ENCODE results near the gene CENATAC.
"Not testable (repeated sequence)": the region's sequence is repeated elsewhere in the genome, so short reads cannot be mapped to it uniquely, and the experiment has no call there.

CENATAC gene

GRCh38 chr11:119059128-119059527 lies 61.2 kb downstream of the CENATAC start:
- not testable (repeated sequence) for H3K27ac ChIP-seq (ENCODE audit: low read length); H3K4me3 ChIP-seq (ENCODE audit: low read depth in 1 of 2, low read length in 2 of 2); H3K27me3 ChIP-seq (ENCODE audit: low read depth, low read length); H3K36me3 ChIP-seq (ENCODE audit: control insufficient read depth in 1 of 2, insufficient read depth in 2 of 2, low read length in 2 of 2); H3K9me3 ChIP-seq (ENCODE audit: control insufficient read depth in 1 of 2, low read length in 2 of 2)
- peaks cover 8 to 25% of the 10 kb centered on the region in 2 donors for H3K4me1 ChIP-seq (ENCODE audit: control insufficient read depth in 1 of 2, insufficient read depth in 2 of 2, low read length in 2 of 2)

- Histone ChIP-seq H3K27ac (ENCODE audit: low read length) (no peak overlapping the region), H3K9me3 (ENCODE audit: control insufficient read depth in 1 of 2, low read length in 2 of 2) (no peaks in the 10 kb centered on the region), H3K4me1 (ENCODE audit: control insufficient read depth in 1 of 2, insufficient read depth in 2 of 2, low read length in 2 of 2) (peaks cover 3 to 15% of the 10 kb centered on the region in 2 donors), H3K4me3 (ENCODE audit: low read depth in 1 of 2, low read length in 2 of 2) (no peak overlapping the region), H3K27me3 (ENCODE audit: low read depth, low read length) (no peaks in the 10 kb centered on the region), H3K36me3 (ENCODE audit: control insufficient read depth in 1 of 2, insufficient read depth in 2 of 2, low read length in 2 of 2) (no peaks in the 10 kb centered on the region)
Measured at GRCh38 chr11:119061256-119061655, 63.3 kb downstream of the CENATAC start.

- no peak overlapping the region for H3K4me3 ChIP-seq (ENCODE audit: low read depth in 1 of 2, low read length in 2 of 2)
- H3K36me3 ChIP-seq (ENCODE audit: control insufficient read depth in 1 of 2, insufficient read depth in 2 of 2, low read length in 2 of 2), result no peaks in the 10 kb centered on the region
- no peak overlapping the region for H3K27ac ChIP-seq (ENCODE audit: low read length)
- no peaks in the 10 kb centered on the region for H3K9me3 ChIP-seq (ENCODE audit: control insufficient read depth in 1 of 2, low read length in 2 of 2)
- H3K4me1 ChIP-seq (ENCODE audit: control insufficient read depth in 1 of 2, insufficient read depth in 2 of 2, low read length in 2 of 2), result peaks cover 3 to 16% of the 10 kb centered on the region in 2 donors
- H3K27me3 ChIP-seq (ENCODE audit: low read depth, low read length), result no peaks in the 10 kb centered on the region
Measured at GRCh38 chr11:119062779-119063178, 64.8 kb downstream of the CENATAC start.

GRCh38 chr11:119065369-119065768 lies 67.4 kb downstream of the CENATAC start:
- Histone ChIP-seq H3K27me3 (ENCODE audit: low read depth, low read length) (no peaks in the 10 kb centered on the region), H3K9me3 (ENCODE audit: control insufficient read depth in 1 of 2, low read length in 2 of 2) (no peaks in the 10 kb centered on the region), H3K4me3 (ENCODE audit: low read depth in 1 of 2, low read length in 2 of 2) (no peak overlapping the region), H3K36me3 (ENCODE audit: control insufficient read depth in 1 of 2, insufficient read depth in 2 of 2, low read length in 2 of 2) (peaks cover 5 to 9% of the 10 kb centered on the region in 2 donors), H3K27ac (ENCODE audit: low read length) (no peak overlapping the region), H3K4me1 (ENCODE audit: control insufficient read depth in 1 of 2, insufficient read depth in 2 of 2, low read length in 2 of 2) (peaks cover 6 to 27% of the 10 kb centered on the region in 2 donors)

All from muscle layer of duodenum (tissue), 2 donors.